BJ (cell line): Measurements from ENCODE around the gene EID2. TPM values are rescaled to one million over a fixed set of nuclear protein-coding genes. Genes with fewer than 3 reads are reported as not detected.

Experiments used
- CTCF ChIA-PET: fragments of 350-600 bp; formaldehyde crosslinking; extraction: SDS; loops from one replicate; lab custom pipeline; 2021; ENCODE audit warnings: antibody characterized with exemption, inconsistent platforms; lab: Yijun Ruan, JAX
- POLR2A ChIA-PET: fragments of 300-600 bp; sonication (Branson Sonifier 250); formaldehyde crosslinking; extraction: SDS; loops from one replicate; lab custom pipeline; 2021; ENCODE audit warnings: antibody characterized with exemption; lab: Charles Lee
- DNase-seq: peaks from one replicate; pipeline ENCODE4 v3.0.0-alpha.2; 2011; ENCODE audit warnings: low read depth
- H3K27me3 ChIP-seq: 2 replicates; pipeline ENCODE4 v1.6.0; 2011; ENCODE audit warnings: low read length; ENCODE audit not compliant: control insufficient read depth, insufficient read depth
- H3K36me3 ChIP-seq: 2 replicates; pipeline ENCODE4 v1.5.1; 2011; ENCODE audit warnings: low read length; ENCODE audit not compliant: control insufficient read depth, insufficient read depth
- H3K4me3 ChIP-seq: 2 replicates; pipeline ENCODE4 v1.5.1; 2011; ENCODE audit warnings: low read depth, mild to moderate bottlenecking, control low read depth, low read length
- polyA plus RNA-seq: library from polyadenylated mRNA; depleted of rRNA; stranded (reverse); fragments of >200 nt; gene quantifications from 2 replicates; pipeline ENCODE4 v1.2.3, GENCODE V29; 2011
- TF ChIP-seq, protein P1 (sequence below): IDR thresholded peaks from 2 replicates; pipeline ENCODE4 v1.5.1; 2011; ENCODE audit warnings: low read depth, mild to moderate bottlenecking, control low read depth, inconsistent platforms, low read length, moderate library complexity; ENCODE audit not compliant: insufficient read depth

Gene EID2
- polyA plus RNA-seq, 1 experiment, result 5.5 TPM

- ChIA-PET CTCF (interaction anchor here (1.1 to 1.8 kb wide), 2 partner anchors 15 to 19 kb away, joined by 3 to 5 read pairs; partner anchors contain the start of gene EID2B), POLR2A (no interaction called here)
- TF ChIP-seq, protein P1, sequence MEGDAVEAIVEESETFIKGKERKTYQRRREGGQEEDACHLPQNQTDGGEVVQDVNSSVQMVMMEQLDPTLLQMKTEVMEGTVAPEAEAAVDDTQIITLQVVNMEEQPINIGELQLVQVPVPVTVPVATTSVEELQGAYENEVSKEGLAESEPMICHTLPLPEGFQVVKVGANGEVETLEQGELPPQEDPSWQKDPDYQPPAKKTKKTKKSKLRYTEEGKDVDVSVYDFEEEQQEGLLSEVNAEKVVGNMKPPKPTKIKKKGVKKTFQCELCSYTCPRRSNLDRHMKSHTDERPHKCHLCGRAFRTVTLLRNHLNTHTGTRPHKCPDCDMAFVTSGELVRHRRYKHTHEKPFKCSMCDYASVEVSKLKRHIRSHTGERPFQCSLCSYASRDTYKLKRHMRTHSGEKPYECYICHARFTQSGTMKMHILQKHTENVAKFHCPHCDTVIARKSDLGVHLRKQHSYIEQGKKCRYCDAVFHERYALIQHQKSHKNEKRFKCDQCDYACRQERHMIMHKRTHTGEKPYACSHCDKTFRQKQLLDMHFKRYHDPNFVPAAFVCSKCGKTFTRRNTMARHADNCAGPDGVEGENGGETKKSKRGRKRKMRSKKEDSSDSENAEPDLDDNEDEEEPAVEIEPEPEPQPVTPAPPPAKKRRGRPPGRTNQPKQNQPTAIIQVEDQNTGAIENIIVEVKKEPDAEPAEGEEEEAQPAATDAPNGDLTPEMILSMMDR, result no peak
- H3K36me3 ChIP-seq, result no peaks in the 10 kb centered on the region
- H3K27me3 ChIP-seq, result peaks cover 34% of the 10 kb centered on the region
- no peak overlapping the region for H3K4me3 ChIP-seq
- DNase-seq, result no peak
Observed at GRCh38 chr19:39512988-39513387, 27.0 kb downstream of the EID2 start.

DNA sequence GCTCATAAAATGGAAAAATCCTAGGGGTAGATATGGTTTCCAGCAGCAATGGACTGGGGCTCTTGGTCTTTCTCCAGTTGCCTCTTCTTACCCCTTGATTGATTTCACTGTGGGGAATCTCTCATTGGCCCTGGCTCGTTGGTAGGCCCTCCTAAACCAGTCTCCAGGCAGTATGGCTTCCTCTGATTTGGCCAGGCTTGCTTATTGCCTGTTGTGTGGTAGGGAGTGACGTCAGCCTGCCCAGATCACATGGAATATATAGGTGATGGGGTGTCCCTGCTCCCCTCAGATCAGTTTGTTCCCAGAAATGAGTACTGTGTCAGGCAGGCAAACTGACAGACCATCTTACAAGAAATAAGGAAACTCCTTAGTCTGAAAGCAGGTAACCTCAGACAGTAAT, 30.7 kb downstream of the EID2 start:
- TF ChIP-seq, protein P1, result no peak
- no peak for DNase-seq
- H3K36me3 ChIP-seq, result no peaks in the 10 kb centered on the region
- H3K27me3 ChIP-seq, result peaks cover 10% of the 10 kb centered on the region
- H3K4me3 ChIP-seq, result no peak overlapping the region
- ChIA-PET POLR2A (no interaction called here), CTCF (interaction anchor here (0.6 to 0.8 kb wide), 2 partner anchors 35 to 182 kb away, joined by 3 to 4 read pairs; no protein-coding TSS in a partner anchor)

- POLR2A ChIA-PET, result no interaction called here
- TF ChIP-seq, protein P1, result no peak
Observed at GRCh38 chr19:39508629-39509028, 31.3 kb downstream of the EID2 start.

DNA sequence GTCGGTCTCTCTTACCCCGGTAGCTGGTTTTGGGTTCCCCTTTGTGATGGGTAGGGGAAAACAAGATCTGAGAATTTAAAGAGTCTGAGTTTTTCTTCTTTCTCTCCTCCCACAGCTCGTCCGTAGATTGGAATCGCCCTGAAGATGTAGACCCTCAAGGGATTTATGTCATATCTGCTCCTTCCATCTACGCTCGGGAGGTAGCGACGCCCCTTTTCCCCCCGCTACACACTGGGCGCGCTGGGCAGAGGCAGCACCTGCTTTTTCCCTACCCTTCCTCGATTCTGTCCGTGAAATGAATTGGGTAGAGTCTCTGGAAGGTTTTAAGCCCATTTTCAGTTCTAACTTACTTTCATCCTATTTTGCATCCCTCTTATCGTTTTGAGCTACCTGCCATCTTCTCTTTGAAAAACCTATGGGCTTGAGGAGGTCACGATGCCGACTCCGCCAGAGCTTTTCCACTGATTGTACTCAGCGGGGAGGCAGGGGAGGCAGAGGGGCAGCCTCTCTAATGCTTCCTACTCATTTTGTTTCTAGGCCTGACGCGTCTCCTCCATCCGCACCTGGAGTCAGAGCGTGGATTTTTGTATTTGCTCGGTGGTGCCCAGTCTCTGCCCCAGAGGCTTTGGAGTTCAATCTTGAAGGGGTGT, 32.1 kb downstream of the EID2 start:
- CTCF ChIA-PET, result interaction anchor here (0.8 to 1.2 kb wide), 3 partner anchors 25 to 68 kb away, joined by 3 to 5 read pairs (median 3); partner anchors contain the start of gene EID2B
- POLR2A ChIA-PET, result no interaction called here
- Histone ChIP-seq H3K4me3 (peak overlapping the region; percentile 53), H3K27me3 (0 out of 2 replicates have a peak, but pooled peaks cover 2% of the 10 kb centered on the region), H3K36me3 (no peaks in the 10 kb centered on the region)
- TF ChIP-seq, protein P1, result no peak
- DNase-seq, result no peak

More at GRCh38 chr19:39508629-39509028, 31.3 kb downstream of the EID2 start:
- peaks cover 6% of the 10 kb centered on the region; the same call in 1 of the 2 replicates for H3K27me3 ChIP-seq
- CTCF ChIA-PET, result interaction anchor here (0.6 to 1.2 kb wide), 3 partner anchors 35 to 182 kb away, joined by 3 to 4 read pairs (median 3); no protein-coding TSS in a partner anchor
- DNase-seq, result no peak
- no peaks in the 10 kb centered on the region for H3K36me3 ChIP-seq
- H3K4me3 ChIP-seq, result no peak overlapping the region

GRCh38 chr19:39506944-39507714, 32.8 kb downstream of the EID2 start:
- no peak for DNase-seq
- ChIA-PET CTCF (interaction anchor here (0.8 to 1.1 kb wide), 2 partner anchors 25 to 67 kb away, joined by 3 to 5 read pairs; partner anchors contain the start of gene EID2B), POLR2A (no interaction called here)
- H3K36me3 ChIP-seq, result no peaks in the 10 kb centered on the region
- H3K27me3 ChIP-seq, result 0 out of 2 replicates have a peak, but pooled peaks cover 2% of the 10 kb centered on the region
- TF ChIP-seq, protein P1, result no peak
- H3K4me3 ChIP-seq, result peak overlapping the region; percentile 53
